Stimulated activated CD8-positive, alpha-beta memory T cell treated with anti-CD3 and anti-CD28 coated beads, Interleukin-12 subunit alpha, Interleukin-12 subunit beta, amount 100 ng/mL, for 4 hours (primary cell): Measurements from ENCODE around the gene ICAM2.
"Not testable (repeated sequence)": the region's sequence is repeated elsewhere in the genome, so short reads cannot be mapped to it uniquely, and the experiment has no call there.

ENCODE experiments used
- DNase-seq: peaks from one replicate; pipeline ENCODE4 v3.0.0-alpha.2; 2020; ENCODE audit warnings: low read depth

Gene ICAM2

GRCh38 chr17:64009571-64010402 lies 10.6 kb downstream of the ICAM2 start:
- no peak for DNase-seq

- no peak for DNase-seq
These were observed 11.6 kb downstream of the ICAM2 start for GRCh38 chr17:64008830-64009229.

- no peak for DNase-seq
These were observed 12.1 kb downstream of the ICAM2 start for GRCh38 chr17:64008346-64008745.

- no peak for DNase-seq
These were observed 12.6 kb downstream of the ICAM2 start for GRCh38 chr17:64007838-64008282.

- DNase-seq = not testable (repeated sequence)
These were observed 13.2 kb downstream of the ICAM2 start for GRCh38 chr17:64007089-64007837.

GRCh38 chr17:64006361-64007088 lies 13.9 kb downstream of the ICAM2 start:
- DNase-seq = no peak

GRCh38 chr17:64005734-64006167 lies 14.7 kb downstream of the ICAM2 start:
- no peak for DNase-seq

- DNase-seq = no peak
These were observed 15.3 kb downstream of the ICAM2 start for GRCh38 chr17:64004903-64005733.

- DNase-seq = no peak
These were observed 16.1 kb downstream of the ICAM2 start for GRCh38 chr17:64004218-64004770.

- no peak for DNase-seq
These were observed 16.8 kb downstream of the ICAM2 start for GRCh38 chr17:64003526-64004121.

GRCh38 chr17:64002658-64003525 lies 17.5 kb downstream of the ICAM2 start:
- no peak for DNase-seq

GRCh38 chr17:64001763-64002529 lies 18.5 kb downstream of the ICAM2 start:
- no peak for DNase-seq

- no peak for DNase-seq
These were observed 19.3 kb downstream of the ICAM2 start for GRCh38 chr17:64001091-64001579.

- DNase-seq = no peak
These were observed 20.5 kb downstream of the ICAM2 start for GRCh38 chr17:63999680-64000531.

- peak; percentile 14 for DNase-seq
These were observed 21.4 kb downstream of the ICAM2 start for GRCh38 chr17:63998721-63999679.

GRCh38 chr17:63998050-63998720 lies 22.2 kb downstream of the ICAM2 start, which contains the start of gene PRR29:
PRR29 (plus strand) TSS chr17:63998351; CDS start chr17:63998365, 14 bp downstream.
- DNase-seq = peak; percentile 57
